HEK293 (cell line): ENCODE results near the gene FBLN2.
A peak's percentile ranks its signal among the peaks of the same experiment; 100 is the strongest.

ENCODE experiments used
- CTCF ChIA-PET: fragments of 350-600 bp; formaldehyde crosslinking; extraction: SDS; loops from one replicate; lab custom pipeline; 2021; ENCODE audit warnings: antibody characterized with exemption; lab: Yijun Ruan, JAX
- POLR2A ChIA-PET: fragments of 300-600 bp; formaldehyde crosslinking; extraction: SDS; loops from one replicate; lab custom pipeline; 2020; ENCODE audit warnings: antibody characterized with exemption, inconsistent platforms; lab: Yijun Ruan, JAX
- H3K27ac ChIP-seq: fragments of 200-500 bp; sonication (Bioruptor generic); 2 replicates; pipeline ENCODE4 v1.5.1; 2014; ENCODE audit warnings: low read depth, low read length, control low read depth, inconsistent platforms; ENCODE audit errors: extremely low read depth
- H3K36me3 ChIP-seq, 2 experiments: fragments of 200-500 bp in 1 of 2; sonication (Bioruptor generic) in 1 of 2; 1 replicate in 1 of 2; 2 replicates in 1 of 2; pipeline ENCODE4 v1.5.1; 2014 to 2017; ENCODE audit warnings: inconsistent platforms in 2 of 2, low read length in 2 of 2; ENCODE audit not compliant: control insufficient read depth in 2 of 2, insufficient read depth in 1 of 2
- H3K4me1 ChIP-seq: fragments of 200-500 bp; sonication (Bioruptor generic); 2 replicates; pipeline ENCODE4 v1.5.1; 2014; ENCODE audit warnings: mild to moderate bottlenecking, low read length, inconsistent platforms; ENCODE audit not compliant: control insufficient read depth, insufficient read depth
- H3K4me3 ChIP-seq: 2 replicates; pipeline ENCODE4 v1.5.1; 2011; ENCODE audit warnings: low read depth, mild to moderate bottlenecking, control low read depth, low read length, moderate library complexity
- H3K9me3 ChIP-seq: fragments of 200-500 bp; sonication (Bioruptor generic); 2 replicates; pipeline ENCODE4 v1.5.1; 2014; ENCODE audit warnings: low read depth, low read length, inconsistent platforms; ENCODE audit not compliant: control insufficient read depth, insufficient read depth
- EGR2 ChIP-seq: fragments of 450-650 bp; formaldehyde crosslinking; IDR thresholded peaks from 2 replicates; pipeline ENCODE4 v1.5.1; 2016; ENCODE audit warnings: low read depth, missing biosample characterization, missing genetic modification characterization
- GFI1B ChIP-seq: fragments of 450-650 bp; formaldehyde crosslinking; IDR thresholded peaks from 2 replicates; pipeline ENCODE4 v1.5.1; 2016; ENCODE audit warnings: missing biosample characterization, missing genetic modification characterization
- KLF1 ChIP-seq: fragments of 450-650 bp; formaldehyde crosslinking; IDR thresholded peaks from 2 replicates; pipeline ENCODE4 v1.5.1; 2016; ENCODE audit warnings: missing biosample characterization, missing genetic modification characterization
- SCRT2 ChIP-seq: fragments of 450-650 bp; formaldehyde crosslinking; IDR thresholded peaks from 2 replicates; pipeline ENCODE4 v1.5.1; 2016; ENCODE audit warnings: missing biosample characterization, missing genetic modification characterization
- SP2 ChIP-seq: fragments of 450-650 bp; formaldehyde crosslinking; IDR thresholded peaks from 2 replicates; pipeline ENCODE4 v1.5.1; 2016; ENCODE audit warnings: missing biosample characterization, missing genetic modification characterization
- TRIM28 ChIP-seq: IDR thresholded peaks from 2 replicates; pipeline ENCODE4 v1.6.1; 2011; ENCODE audit warnings: low read length, control low read depth, borderline replicate concordance
- ZBTB20 ChIP-seq: fragments of 450-650 bp; formaldehyde crosslinking; IDR thresholded peaks from 2 replicates; pipeline ENCODE4 v1.5.1; 2016; ENCODE audit warnings: missing biosample characterization, missing genetic modification characterization
- ZFHX2 ChIP-seq: fragments of 450-650 bp; formaldehyde crosslinking; conservative IDR thresholded peaks from 2 replicates; pipeline ENCODE4 v1.5.1; 2016; ENCODE audit warnings: missing biosample characterization, missing genetic modification characterization
- ZNF169 ChIP-seq: fragments of 450-650 bp; formaldehyde crosslinking; IDR thresholded peaks from 2 replicates; pipeline ENCODE4 v1.5.1; 2016; ENCODE audit warnings: missing biosample characterization, missing genetic modification characterization
- ZNF211 ChIP-seq: fragments of 450-650 bp; formaldehyde crosslinking; IDR thresholded peaks from 2 replicates; pipeline ENCODE4 v1.5.1; 2016; ENCODE audit warnings: low read depth, missing biosample characterization, missing genetic modification characterization
- ZNF274 ChIP-seq, 2 experiments: fragments of 200-500 bp in 1 of 2; fragments of 450-650 bp in 1 of 2; sonication (Bioruptor generic) in 1 of 2; formaldehyde crosslinking in 1 of 2; IDR thresholded peaks; 2 replicates each; pipeline versions ENCODE4 v1.5.1 to v1.6.1; 2014 to 2016; ENCODE audit warnings: borderline replicate concordance in 1 of 2, inconsistent platforms in 1 of 2, low read length in 1 of 2, missing biosample characterization in 1 of 2, missing genetic modification characterization in 1 of 2
- ZNF335 ChIP-seq: fragments of 450-650 bp; formaldehyde crosslinking; conservative IDR thresholded peaks from 2 replicates; pipeline ENCODE4 v1.5.1; 2016; ENCODE audit warnings: missing biosample characterization, missing genetic modification characterization
- ZNF341 ChIP-seq: fragments of 450-650 bp; formaldehyde crosslinking; IDR thresholded peaks from 2 replicates; pipeline ENCODE4; 2016; ENCODE audit warnings: low read depth, missing biosample characterization, missing genetic modification characterization
- ZNF394 ChIP-seq: fragments of 450-650 bp; formaldehyde crosslinking; IDR thresholded peaks from 2 replicates; pipeline ENCODE4 v1.5.1; 2016; ENCODE audit warnings: missing biosample characterization, missing genetic modification characterization, mild to moderate bottlenecking, moderate library complexity, borderline replicate concordance
- ZNF426 ChIP-seq: fragments of 450-650 bp; formaldehyde crosslinking; IDR thresholded peaks from 2 replicates; pipeline ENCODE4 v1.5.1; 2017; ENCODE audit warnings: missing biosample characterization, missing genetic modification characterization, mild to moderate bottlenecking, inconsistent platforms, moderate library complexity
- ZNF48 ChIP-seq: fragments of 450-650 bp; formaldehyde crosslinking; IDR thresholded peaks from 2 replicates; pipeline ENCODE4 v1.5.1; 2016; ENCODE audit warnings: missing biosample characterization, missing genetic modification characterization
- ZNF658 ChIP-seq: fragments of 450-650 bp; formaldehyde crosslinking; IDR thresholded peaks from 2 replicates; pipeline ENCODE4; 2016; ENCODE audit warnings: missing biosample characterization, missing genetic modification characterization
- ZNF791 ChIP-seq: fragments of 450-650 bp; formaldehyde crosslinking; IDR thresholded peaks from 2 replicates; pipeline ENCODE4 v1.5.1; 2016; ENCODE audit warnings: missing biosample characterization, missing genetic modification characterization
- ZSCAN16 ChIP-seq: fragments of 450-650 bp; formaldehyde crosslinking; IDR thresholded peaks from 2 replicates; pipeline ENCODE4 v1.5.1; 2016; ENCODE audit warnings: missing biosample characterization, missing genetic modification characterization
- TF ChIP-seq, protein P1 (sequence below): fragments of 450-650 bp; formaldehyde crosslinking; IDR thresholded peaks from 2 replicates; pipeline ENCODE4 v1.5.1; 2016; ENCODE audit warnings: missing biosample characterization, missing genetic modification characterization
- TF ChIP-seq, protein P2 (sequence below): fragments of 450-650 bp; formaldehyde crosslinking; IDR thresholded peaks from 2 replicates; pipeline ENCODE4 v1.5.1; 2016; ENCODE audit warnings: missing biosample characterization, missing genetic modification characterization
- TF ChIP-seq, protein P3 (sequence below): fragments of 450-650 bp; formaldehyde crosslinking; IDR thresholded peaks from 2 replicates; pipeline ENCODE4 v1.5.1; 2016; ENCODE audit warnings: missing biosample characterization, missing genetic modification characterization
- TF ChIP-seq, protein P4 (sequence below): fragments of 450-650 bp; formaldehyde crosslinking; IDR thresholded peaks from 2 replicates; pipeline ENCODE4 v1.5.1; 2016; ENCODE audit warnings: missing biosample characterization, missing genetic modification characterization

Gene FBLN2

DNA sequence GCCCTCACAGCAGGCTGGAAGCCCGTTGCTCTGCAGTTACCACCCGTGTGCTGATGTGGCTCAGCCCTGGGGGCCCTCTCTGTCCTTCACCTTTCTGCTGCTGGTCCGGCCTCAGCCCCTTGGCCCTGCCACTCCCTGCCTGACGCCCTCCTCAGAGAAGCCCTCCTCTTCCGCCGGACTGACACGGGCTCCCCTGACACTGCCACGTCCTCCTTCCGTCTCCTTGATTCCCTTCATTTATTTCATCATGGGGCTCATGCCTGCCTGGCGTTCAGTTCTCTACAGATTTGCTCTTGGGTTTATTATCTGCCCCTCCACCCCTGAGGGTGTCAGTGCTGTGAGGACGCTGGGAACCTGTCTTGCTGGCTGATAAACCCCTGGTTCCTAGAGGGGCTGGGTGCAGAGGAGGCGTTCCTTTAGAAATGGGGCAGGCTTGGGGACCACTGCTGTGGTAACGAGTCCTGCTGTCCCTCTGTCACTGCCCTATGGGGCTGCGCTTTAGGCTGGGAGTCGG lies 19.6 kb downstream of the FBLN2 start (continued):
- TF ChIP-seq ZSCAN16 (tag by site-specific recombination), result no peak
- TF ChIP-seq, protein P1, sequence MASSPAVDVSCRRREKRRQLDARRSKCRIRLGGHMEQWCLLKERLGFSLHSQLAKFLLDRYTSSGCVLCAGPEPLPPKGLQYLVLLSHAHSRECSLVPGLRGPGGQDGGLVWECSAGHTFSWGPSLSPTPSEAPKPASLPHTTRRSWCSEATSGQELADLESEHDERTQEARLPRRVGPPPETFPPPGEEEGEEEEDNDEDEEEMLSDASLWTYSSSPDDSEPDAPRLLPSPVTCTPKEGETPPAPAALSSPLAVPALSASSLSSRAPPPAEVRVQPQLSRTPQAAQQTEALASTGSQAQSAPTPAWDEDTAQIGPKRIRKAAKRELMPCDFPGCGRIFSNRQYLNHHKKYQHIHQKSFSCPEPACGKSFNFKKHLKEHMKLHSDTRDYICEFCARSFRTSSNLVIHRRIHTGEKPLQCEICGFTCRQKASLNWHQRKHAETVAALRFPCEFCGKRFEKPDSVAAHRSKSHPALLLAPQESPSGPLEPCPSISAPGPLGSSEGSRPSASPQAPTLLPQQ (tag by site-specific recombination), result no peak
- TF ChIP-seq ZNF791 (tag by site-specific recombination), result no peak
- no peak for TF ChIP-seq ZNF335
- TF ChIP-seq ZBTB20 (tag by site-specific recombination), result no peak
- TF ChIP-seq SCRT2 (tag by site-specific recombination), result no peak
- TF ChIP-seq ZNF48 (tag by site-specific recombination), result no peak
- no peak for TF ChIP-seq GFI1B (tag by site-specific recombination)
- TF ChIP-seq ZNF658, result no peak

DNA sequence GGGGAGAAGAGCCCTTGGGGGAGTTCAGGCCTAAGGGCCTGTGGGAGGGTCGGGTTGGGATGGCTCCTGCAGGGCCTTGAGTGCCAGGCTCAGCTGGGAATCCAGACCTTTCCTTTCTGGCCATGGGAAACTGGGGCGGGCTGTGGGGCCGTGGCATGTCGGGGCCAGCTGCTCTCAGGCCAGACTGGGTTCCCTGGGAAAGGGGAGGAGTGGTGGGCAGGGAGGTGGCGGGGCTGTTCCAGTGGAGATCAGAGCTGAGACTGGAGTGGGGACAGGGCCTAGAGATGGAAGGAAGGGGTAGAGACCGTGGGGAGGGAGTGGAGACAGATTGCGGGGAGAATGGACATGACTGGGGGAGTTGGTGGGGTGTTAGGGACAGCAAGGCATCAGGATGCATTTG lies 20.3 kb downstream of the FBLN2 start:
- H3K27ac ChIP-seq, result no peak overlapping the region
- H3K4me3 ChIP-seq, result no peak overlapping the region
- POLR2A ChIA-PET, result no interaction called here
- CTCF ChIA-PET, result interaction anchor here (1.3 kb wide), 1 partner anchor 79 kb away, joined by 8 read pairs; no protein-coding TSS in a partner anchor
- TF ChIP-seq ZNF341 (tag by site-specific recombination) (peak; percentile 32; the same call in 1 of the 2 replicates), SP2 (tag by site-specific recombination) (no peak)
- no peaks in the 10 kb centered on the region for H3K36me3 ChIP-seq
- no peaks in the 10 kb centered on the region for H3K9me3 ChIP-seq
- no peaks in the 10 kb centered on the region; the same call in 1 of the 2 replicates for H3K4me1 ChIP-seq

DNA sequence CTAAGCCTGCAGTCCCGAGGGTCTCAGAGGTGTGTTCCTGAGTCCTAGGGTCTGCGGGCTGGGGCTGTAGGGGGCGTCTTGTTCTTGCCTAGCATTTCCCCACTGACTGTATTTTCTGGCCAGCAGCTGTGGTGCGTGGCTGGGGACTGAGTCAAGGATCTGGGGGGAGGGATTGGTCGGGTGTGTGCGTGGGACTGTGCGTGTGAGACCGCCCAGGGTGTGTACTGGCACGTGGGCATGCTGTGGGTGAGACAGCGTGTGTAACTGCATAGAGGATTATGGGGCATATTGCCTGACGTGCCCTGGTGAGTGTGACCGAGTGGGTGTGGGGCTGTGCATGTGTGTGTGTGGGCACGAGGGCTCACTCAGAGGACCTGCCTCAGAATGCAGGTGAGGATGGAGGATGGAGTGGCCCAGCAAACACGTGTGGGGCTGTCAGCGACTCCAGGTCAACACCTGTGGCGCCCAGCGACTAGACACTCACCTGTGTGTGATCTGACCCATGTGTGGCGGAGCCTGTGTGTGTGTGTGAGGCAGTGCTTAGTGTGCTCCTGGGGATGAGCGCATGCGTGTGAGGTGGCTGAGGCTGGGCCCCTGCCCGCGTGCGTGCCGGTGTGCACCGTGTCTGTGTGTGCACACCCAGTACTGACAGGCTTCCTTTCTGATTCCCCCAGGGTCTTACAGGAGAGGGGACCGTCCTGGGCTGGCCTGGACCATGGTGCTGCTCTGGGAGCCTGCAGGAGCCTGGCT lies 20.9 kb downstream of the FBLN2 start:
- Histone ChIP-seq H3K36me3 (no peaks in the 10 kb centered on the region), H3K4me3 (no peak overlapping the region), H3K27ac (no peak overlapping the region), H3K9me3 (no peaks in the 10 kb centered on the region), H3K4me1 (peaks cover 5% of the 10 kb centered on the region)
- POLR2A ChIA-PET, result no interaction called here
- CTCF ChIA-PET, result interaction anchor here (1.3 kb wide), 1 partner anchor 78 kb away, joined by 8 read pairs; no protein-coding TSS in a partner anchor
- TF ChIP-seq ZNF426 (tag by site-specific recombination) (no peak), EGR2 (peak; percentile 96), ZNF211 (tag by site-specific recombination) (no peak), ZNF394 (no peak), ZNF274 (IDR thresholded peaks at IDR 0.05; ENCODE audit: low read length) (no peak), ZNF274 (tag by site-specific recombination; IDR thresholded peaks at IDR 0.05; ENCODE audit: borderline replicate concordance) (no peak), TRIM28 (no peak), KLF1 (tag by site-specific recombination) (0 out of 2 replicates have a peak, but pooled peaks have one; percentile 37), ZNF169 (tag by site-specific recombination) (no peak), ZFHX2 (tag by site-specific recombination) (peak; percentile 97)
- TF ChIP-seq, protein P2, sequence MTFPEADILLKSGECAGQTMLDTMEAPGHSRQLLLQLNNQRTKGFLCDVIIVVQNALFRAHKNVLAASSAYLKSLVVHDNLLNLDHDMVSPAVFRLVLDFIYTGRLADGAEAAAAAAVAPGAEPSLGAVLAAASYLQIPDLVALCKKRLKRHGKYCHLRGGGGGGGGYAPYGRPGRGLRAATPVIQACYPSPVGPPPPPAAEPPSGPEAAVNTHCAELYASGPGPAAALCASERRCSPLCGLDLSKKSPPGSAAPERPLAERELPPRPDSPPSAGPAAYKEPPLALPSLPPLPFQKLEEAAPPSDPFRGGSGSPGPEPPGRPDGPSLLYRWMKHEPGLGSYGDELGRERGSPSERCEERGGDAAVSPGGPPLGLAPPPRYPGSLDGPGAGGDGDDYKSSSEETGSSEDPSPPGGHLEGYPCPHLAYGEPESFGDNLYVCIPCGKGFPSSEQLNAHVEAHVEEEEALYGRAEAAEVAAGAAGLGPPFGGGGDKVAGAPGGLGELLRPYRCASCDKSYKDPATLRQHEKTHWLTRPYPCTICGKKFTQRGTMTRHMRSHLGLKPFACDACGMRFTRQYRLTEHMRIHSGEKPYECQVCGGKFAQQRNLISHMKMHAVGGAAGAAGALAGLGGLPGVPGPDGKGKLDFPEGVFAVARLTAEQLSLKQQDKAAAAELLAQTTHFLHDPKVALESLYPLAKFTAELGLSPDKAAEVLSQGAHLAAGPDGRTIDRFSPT (tag by site-specific recombination), result no peak
- TF ChIP-seq, protein P3, sequence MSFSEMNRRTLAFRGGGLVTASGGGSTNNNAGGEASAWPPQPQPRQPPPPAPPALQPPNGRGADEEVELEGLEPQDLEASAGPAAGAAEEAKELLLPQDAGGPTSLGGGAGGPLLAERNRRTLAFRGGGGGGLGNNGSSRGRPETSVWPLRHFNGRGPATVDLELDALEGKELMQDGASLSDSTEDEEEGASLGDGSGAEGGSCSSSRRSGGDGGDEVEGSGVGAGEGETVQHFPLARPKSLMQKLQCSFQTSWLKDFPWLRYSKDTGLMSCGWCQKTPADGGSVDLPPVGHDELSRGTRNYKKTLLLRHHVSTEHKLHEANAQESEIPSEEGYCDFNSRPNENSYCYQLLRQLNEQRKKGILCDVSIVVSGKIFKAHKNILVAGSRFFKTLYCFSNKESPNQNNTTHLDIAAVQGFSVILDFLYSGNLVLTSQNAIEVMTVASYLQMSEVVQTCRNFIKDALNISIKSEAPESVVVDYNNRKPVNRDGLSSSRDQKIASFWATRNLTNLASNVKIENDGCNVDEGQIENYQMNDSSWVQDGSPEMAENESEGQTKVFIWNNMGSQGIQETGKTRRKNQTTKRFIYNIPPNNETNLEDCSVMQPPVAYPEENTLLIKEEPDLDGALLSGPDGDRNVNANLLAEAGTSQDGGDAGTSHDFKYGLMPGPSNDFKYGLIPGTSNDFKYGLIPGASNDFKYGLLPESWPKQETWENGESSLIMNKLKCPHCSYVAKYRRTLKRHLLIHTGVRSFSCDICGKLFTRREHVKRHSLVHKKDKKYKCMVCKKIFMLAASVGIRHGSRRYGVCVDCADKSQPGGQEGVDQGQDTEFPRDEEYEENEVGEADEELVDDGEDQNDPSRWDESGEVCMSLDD, result no peak
- TF ChIP-seq, protein P4, sequence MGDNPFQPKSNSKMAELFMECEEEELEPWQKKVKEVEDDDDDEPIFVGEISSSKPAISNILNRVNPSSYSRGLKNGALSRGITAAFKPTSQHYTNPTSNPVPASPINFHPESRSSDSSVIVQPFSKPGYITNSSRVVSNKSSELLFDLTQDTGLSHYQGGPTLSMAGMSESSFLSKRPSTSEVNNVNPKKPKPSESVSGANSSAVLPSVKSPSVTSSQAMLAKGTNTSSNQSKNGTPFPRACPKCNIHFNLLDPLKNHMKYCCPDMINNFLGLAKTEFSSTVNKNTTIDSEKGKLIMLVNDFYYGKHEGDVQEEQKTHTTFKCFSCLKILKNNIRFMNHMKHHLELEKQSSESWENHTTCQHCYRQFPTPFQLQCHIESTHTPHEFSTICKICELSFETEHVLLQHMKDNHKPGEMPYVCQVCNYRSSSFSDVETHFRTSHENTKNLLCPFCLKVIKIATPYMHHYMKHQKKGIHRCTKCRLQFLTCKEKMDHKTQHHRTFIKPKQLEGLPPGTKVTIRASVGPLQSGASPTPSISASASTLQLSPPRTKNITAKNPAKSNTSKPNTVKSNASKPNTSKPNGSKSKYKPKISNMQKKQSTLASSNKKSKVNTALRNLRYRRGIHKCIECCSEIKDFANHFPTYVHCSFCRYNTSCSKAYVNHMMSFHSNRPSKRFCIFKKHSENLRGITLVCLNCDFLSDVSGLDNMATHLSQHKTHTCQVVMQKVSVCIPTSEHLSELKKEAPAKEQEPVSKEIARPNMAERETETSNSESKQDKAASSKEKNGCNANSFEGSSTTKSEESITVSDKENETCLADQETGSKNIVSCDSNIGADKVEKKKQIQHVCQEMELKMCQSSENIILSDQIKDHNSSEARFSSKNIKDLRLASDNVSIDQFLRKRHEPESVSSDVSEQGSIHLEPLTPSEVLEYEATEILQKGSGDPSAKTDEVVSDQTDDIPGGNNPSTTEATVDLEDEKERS (tag by site-specific recombination), result no peak
